SU-DHL-6 (cell line): Measurements from ENCODE around the gene TGDS.

Source experiments
- CTCF ChIP-seq: fragments of 200-600 bp; sonication (generic); IDR thresholded peaks from one replicate; pipeline ENCODE4 v1.5.1; 2017; ENCODE audit warnings: antibody characterized with exemption, mild to moderate bottlenecking, low read length, moderate library complexity; ENCODE audit not compliant: insufficient read depth, poor library complexity, severe bottlenecking
- EZH2phosphoT487 ChIP-seq: fragments of 200-600 bp; sonication (generic), shearing (Covaris generic); conservative IDR thresholded peaks from 2 replicates; pipeline ENCODE4 v1.6.1; 2018; ENCODE audit warnings: mild to moderate bottlenecking, antibody characterized with exemption, low read length, moderate library complexity, mixed read lengths

- TF ChIP-seq EZH2phosphoT487 (no peak), CTCF (no peak)
Measured at GRCh38 chr13:94598281-94598680, 2.3 kb upstream of the TGDS start.
